Chondrocyte (in vitro differentiated cells): ENCODE data around the gene DUSP16. TPM values are rescaled to one million over a fixed set of nuclear protein-coding genes. Genes with fewer than 3 reads are reported as not detected.

Experiments used
- DNase-seq: peaks from one replicate; pipeline ENCODE4 v3.0.0; 2021; ENCODE audit warnings: mixed read lengths, low spot score
- H3K27ac Mint-ChIP-seq: one replicate; pipeline ENCODE4 v1.8.0; 2021; ENCODE audit warnings: mild to moderate bottlenecking, moderate library complexity, mixed read lengths; ENCODE audit not compliant: unreplicated experiment
- H3K27me3 Mint-ChIP-seq: 2 replicates; pipeline ENCODE4 v1.8.0; 2021; ENCODE audit warnings: low read depth, mixed read lengths
- H3K36me3 Mint-ChIP-seq: 2 replicates; pipeline ENCODE4 v1.8.0; 2021; ENCODE audit warnings: low read depth, mixed read lengths
- H3K4me1 Mint-ChIP-seq: 2 replicates; pipeline ENCODE4 v1.8.0; 2021; ENCODE audit warnings: low read depth, mild to moderate bottlenecking, mixed read lengths
- H3K4me3 Mint-ChIP-seq: one replicate; pipeline ENCODE4 v1.8.0; 2021; ENCODE audit warnings: mild to moderate bottlenecking, moderate library complexity, mixed read lengths; ENCODE audit not compliant: unreplicated experiment
- H3K9me3 Mint-ChIP-seq: 2 replicates; pipeline ENCODE4 v1.8.0; 2021; ENCODE audit warnings: low read depth, mixed read lengths
- CTCF ChIP-seq: fragments of 200-600 bp; sonication (generic); IDR thresholded peaks from 2 replicates; pipeline ENCODE4 v1.5.0; 2021; ENCODE audit warnings: antibody characterized with exemption, mild to moderate bottlenecking, moderate library complexity
- total RNA-seq: library from RNA; stranded (reverse); gene quantifications from 3 replicates; pipeline ENCODE4 v1.2.1, GENCODE V29; 2021

Gene DUSP16
- total RNA-seq, 1 donor from 2014 or later = 13.7 TPM

- Mint-ChIP-seq H3K4me3 (no peak overlapping the region), H3K36me3 (peaks cover 1% of the 10 kb centered on the region), H3K9me3 (no peaks in the 10 kb centered on the region), H3K4me1 (peaks cover 11% of the 10 kb centered on the region), H3K27ac (no peak overlapping the region), H3K27me3 (no peaks in the 10 kb centered on the region)
- DNase-seq = no peak
- TF ChIP-seq CTCF = no peak
Measured at GRCh38 chr12:12449533-12450025, 113.1 kb downstream of the DUSP16 start.

DNA sequence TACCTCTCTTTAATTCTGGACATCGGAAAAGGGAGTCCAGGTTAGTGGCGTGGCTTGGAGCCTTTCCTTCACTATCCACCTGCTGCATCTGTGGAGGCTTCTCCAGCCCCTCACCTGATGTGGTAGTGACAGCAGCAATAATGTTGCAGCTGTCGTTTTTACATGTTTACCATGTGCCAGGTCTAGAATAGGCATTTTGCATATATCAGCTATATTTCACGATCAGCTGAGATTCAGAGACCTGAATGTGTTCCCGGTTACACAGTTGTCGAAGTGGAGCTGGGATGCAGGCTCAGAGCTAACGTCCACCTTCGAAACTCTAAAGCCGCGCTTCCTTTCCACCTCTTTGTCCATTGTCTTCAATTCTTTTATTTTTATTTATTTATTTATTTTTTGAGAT is 114.8 kb downstream of the DUSP16 start:
- no peaks in the 10 kb centered on the region for H3K27me3 Mint-ChIP-seq
- H3K27ac Mint-ChIP-seq = no peak overlapping the region
- peaks cover 1% of the 10 kb centered on the region for H3K36me3 Mint-ChIP-seq
- no peaks in the 10 kb centered on the region for H3K9me3 Mint-ChIP-seq
- H3K4me3 Mint-ChIP-seq = no peak overlapping the region
- DNase-seq = no peak
- no peak for TF ChIP-seq CTCF
- H3K4me1 Mint-ChIP-seq = peaks cover 21% of the 10 kb centered on the region

DNA sequence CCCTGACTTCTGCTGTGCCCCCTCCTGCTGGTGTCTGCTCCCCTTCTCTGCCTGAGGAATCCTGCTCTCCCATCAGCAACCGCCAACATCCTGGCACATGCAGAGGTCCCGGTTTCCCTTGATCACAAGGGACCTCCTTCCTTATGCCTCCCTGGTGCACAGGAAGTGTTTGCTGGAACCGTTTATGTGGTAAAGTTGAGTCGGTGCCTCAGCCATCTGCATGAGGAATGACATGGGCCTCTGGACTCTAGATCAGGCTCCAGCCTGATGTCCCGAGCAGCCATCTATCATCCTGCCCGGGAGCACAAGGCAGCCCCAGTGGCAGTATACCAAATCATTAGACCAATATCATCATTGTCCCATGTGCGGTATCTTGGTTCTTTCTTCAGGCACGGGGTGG is 115.4 kb downstream of the DUSP16 start:
- no peak for TF ChIP-seq CTCF
- no peak overlapping the region for H3K27ac Mint-ChIP-seq
- H3K4me3 Mint-ChIP-seq = no peak overlapping the region
- no peaks in the 10 kb centered on the region for H3K27me3 Mint-ChIP-seq
- no peak for DNase-seq
- H3K9me3 Mint-ChIP-seq = no peaks in the 10 kb centered on the region
- H3K36me3 Mint-ChIP-seq = no peaks in the 10 kb centered on the region
- peaks cover 27% of the 10 kb centered on the region for H3K4me1 Mint-ChIP-seq

DNA sequence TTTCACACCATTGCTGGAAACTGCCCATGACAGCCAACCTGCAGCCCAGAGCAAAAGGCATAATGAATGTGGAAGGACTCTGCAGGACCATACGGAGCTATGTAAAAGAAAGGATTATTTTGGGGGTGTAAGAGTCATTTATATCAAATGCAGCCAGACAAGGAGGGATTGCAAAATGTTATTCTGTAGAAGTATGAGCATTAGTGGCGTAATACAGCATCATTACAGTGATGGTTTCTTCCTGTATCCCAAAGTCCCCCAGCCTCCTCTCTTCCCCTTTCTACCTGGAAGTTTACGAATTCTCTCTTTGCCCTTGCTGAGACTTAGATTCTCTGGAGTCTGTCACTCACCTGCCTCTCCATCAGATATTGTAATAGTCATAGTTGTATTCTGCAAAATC is 115.9 kb downstream of the DUSP16 start:
- Mint-ChIP-seq H3K4me3 (no peak overlapping the region), H3K36me3 (no peaks in the 10 kb centered on the region), H3K4me1 (peaks cover 32% of the 10 kb centered on the region), H3K27ac (no peak overlapping the region), H3K27me3 (no peaks in the 10 kb centered on the region), H3K9me3 (no peaks in the 10 kb centered on the region)
- no peak for TF ChIP-seq CTCF
- DNase-seq = no peak

DNA sequence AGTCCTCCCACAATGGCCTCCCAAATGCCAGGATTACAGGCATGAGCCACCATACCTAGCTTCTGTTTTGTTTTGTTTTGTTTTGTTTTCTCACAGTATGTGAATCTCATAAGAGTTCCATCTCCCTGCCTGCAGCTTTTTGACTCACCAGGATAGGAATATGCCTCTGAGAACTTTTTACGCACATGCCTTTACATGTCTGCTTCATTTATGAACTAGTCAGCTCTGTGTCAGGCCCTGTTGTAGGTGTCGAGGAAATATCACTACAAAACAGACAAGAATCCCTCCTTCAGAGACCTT is 116.8 kb downstream of the DUSP16 start:
- no peak for DNase-seq
- Mint-ChIP-seq H3K36me3 (no peaks in the 10 kb centered on the region), H3K4me3 (no peak overlapping the region), H3K27ac (no peak overlapping the region), H3K4me1 (peaks cover 40% of the 10 kb centered on the region), H3K27me3 (no peaks in the 10 kb centered on the region), H3K9me3 (no peaks in the 10 kb centered on the region)
- TF ChIP-seq CTCF = no peak
